Measurements from ENCODE around the gene BAIAP2L1. TPM values are rescaled to one million over a fixed set of nuclear protein-coding genes. Genes with fewer than 3 reads are reported as not detected.

BAIAP2L1 gene
- total and polyA plus RNA-seq, 4 donors, result 12.5 to 29.2 (median 19.9) TPM

- ATAC-seq (ENCODE audit: insufficient read depth, low FRiP score) (no peak), DNase-seq (no peak)
- Histone ChIP-seq H3K4me1 (ENCODE audit: control insufficient read depth in 5 of 5, insufficient read depth in 5 of 5, low read length in 5 of 5) (peaks cover 0 to 39% (median 15%) of the 10 kb centered on the region in 5 donors), H3K4me3 (no peak overlapping the region), H3K9me3 (ENCODE audit: control insufficient read depth in 4 of 4, insufficient read depth in 3 of 4, low read length in 3 of 4) (peaks cover 0 to 2% (median 0%) of the 10 kb centered on the region in 4 donors), H3K27ac (ENCODE audit: low read depth in 1 of 2, low read length in 1 of 2) (peak overlapping the region in 1 of 2 donors; percentile 62), H3K36me3 (ENCODE audit: control insufficient read depth in 4 of 4, insufficient read depth in 4 of 4, low read length in 4 of 4) (peaks cover 3 to 55% (median 11%) of the 10 kb centered on the region in 4 donors), H3K27me3 (ENCODE audit: control insufficient read depth in 3 of 3, insufficient read depth in 3 of 3, low read length in 2 of 3) (no peaks in the 10 kb centered on the region), H3K9ac (ENCODE audit: insufficient read depth in 1 of 2, low read length in 2 of 2) (no peak overlapping the region)
- 49 to 53% methylated on average over 12 of the region's 12 CpGs for WGBS, 2 donors
- TF ChIP-seq CTCF (IDR thresholded peaks at IDR 0.05; ENCODE audit: control extremely low read depth, extremely low read depth), result no peak
These were observed 112.6 kb downstream of the BAIAP2L1 start for GRCh38 chr7:98288064-98288823.

GRCh38 chr7:98287486-98287959 is 113.4 kb downstream of the BAIAP2L1 start:
- H3K27ac ChIP-seq (ENCODE audit: low read depth in 1 of 2, low read length in 1 of 2), result peak overlapping the region in 1 of 2 donors; percentile 95
- 71 to 81% methylated on average over 14 of the region's 14 CpGs for WGBS, 2 donors

GRCh38 chr7:98286701-98287485 is 114.0 kb downstream of the BAIAP2L1 start:
- ATAC-seq (ENCODE audit: insufficient read depth, low FRiP score) (no peak), DNase-seq (no peak)
- Histone ChIP-seq H3K36me3 (ENCODE audit: control insufficient read depth in 4 of 4, insufficient read depth in 4 of 4, low read length in 4 of 4) (peaks cover 2 to 47% (median 5%) of the 10 kb centered on the region in 4 donors), H3K9me3 (ENCODE audit: control insufficient read depth in 4 of 4, insufficient read depth in 3 of 4, low read length in 3 of 4) (peaks cover 0 to under 1% (median 0%) of the 10 kb centered on the region in 4 donors), H3K4me1 (ENCODE audit: control insufficient read depth in 5 of 5, insufficient read depth in 5 of 5, low read length in 5 of 5) (peaks cover 0 to 45% (median 20%) of the 10 kb centered on the region in 5 donors), H3K4me3 (no peak overlapping the region), H3K27ac (ENCODE audit: low read depth in 1 of 2, low read length in 1 of 2) (peak overlapping the region; percentile 84 to 95), H3K27me3 (ENCODE audit: control insufficient read depth in 3 of 3, insufficient read depth in 3 of 3, low read length in 2 of 3) (no peaks in the 10 kb centered on the region), H3K9ac (ENCODE audit: insufficient read depth in 1 of 2, low read length in 2 of 2) (no peak overlapping the region)
- TF ChIP-seq CTCF (IDR thresholded peaks at IDR 0.05; ENCODE audit: control extremely low read depth, extremely low read depth), result no peak
- WGBS, 2 donors, result 53 to 80% methylated on average over 19 to 21 of the region's 21 CpGs

More at GRCh38 chr7:98287486-98287959, 113.4 kb downstream of the BAIAP2L1 start:
- no peak overlapping the region for H3K4me3 ChIP-seq
- ATAC-seq (ENCODE audit: insufficient read depth, low FRiP score), result no peak
- peaks cover 0 to 41% (median 20%) of the 10 kb centered on the region in 5 donors for H3K4me1 ChIP-seq (ENCODE audit: control insufficient read depth in 5 of 5, insufficient read depth in 5 of 5, low read length in 5 of 5)
- no peak for TF ChIP-seq CTCF (IDR thresholded peaks at IDR 0.05; ENCODE audit: control extremely low read depth, extremely low read depth)
- no peak for DNase-seq
- H3K36me3 ChIP-seq (ENCODE audit: control insufficient read depth in 4 of 4, insufficient read depth in 4 of 4, low read length in 4 of 4), result peaks cover 3 to 53% (median 9%) of the 10 kb centered on the region in 4 donors
- no peak overlapping the region for H3K9ac ChIP-seq (ENCODE audit: insufficient read depth in 1 of 2, low read length in 2 of 2)
- no peaks in the 10 kb centered on the region for H3K27me3 ChIP-seq (ENCODE audit: control insufficient read depth in 3 of 3, insufficient read depth in 3 of 3, low read length in 2 of 3)
- peaks cover 0 to 2% (median 0%) of the 10 kb centered on the region in 4 donors for H3K9me3 ChIP-seq (ENCODE audit: control insufficient read depth in 4 of 4, insufficient read depth in 3 of 4, low read length in 3 of 4)
